Ishikawa (cell line): ENCODE data around the gene RBM20.

Experiments used
- CEBPB ChIP-seq: IDR thresholded peaks from 2 replicates; pipeline ENCODE4 v1.6.1; 2012
- CREB1 ChIP-seq: IDR thresholded peaks from 2 replicates; pipeline ENCODE4 v1.6.1; 2012; ENCODE audit warnings: low read depth
- EP300 ChIP-seq: IDR thresholded peaks from 2 replicates; pipeline ENCODE4 v1.6.1; 2012; ENCODE audit warnings: borderline replicate concordance
- FOXM1 ChIP-seq: IDR thresholded peaks from 2 replicates; pipeline ENCODE4 v1.6.1; 2012; ENCODE audit warnings: low read depth, borderline replicate concordance
- MAX ChIP-seq: IDR thresholded peaks from 2 replicates; pipeline ENCODE4 v1.6.1; 2012
- RAD21 ChIP-seq: IDR thresholded peaks from 2 replicates; pipeline ENCODE4 v1.6.1; 2012; ENCODE audit warnings: low read depth
- TAF1 ChIP-seq: IDR thresholded peaks from 2 replicates; pipeline ENCODE4 v1.6.1; 2012; ENCODE audit warnings: low read depth, mild to moderate bottlenecking
- YY1 ChIP-seq: IDR thresholded peaks from 2 replicates; pipeline ENCODE4 v1.6.1; 2012; ENCODE audit warnings: low read depth
- ZBTB7A ChIP-seq: IDR thresholded peaks from 2 replicates; pipeline ENCODE4 v1.6.1; 2012; ENCODE audit warnings: low read depth
- TF ChIP-seq, protein P1 (sequence below): IDR thresholded peaks from 2 replicates; pipeline ENCODE4 v1.6.1; 2012; ENCODE audit warnings: low read depth, mild to moderate bottlenecking

DNA sequence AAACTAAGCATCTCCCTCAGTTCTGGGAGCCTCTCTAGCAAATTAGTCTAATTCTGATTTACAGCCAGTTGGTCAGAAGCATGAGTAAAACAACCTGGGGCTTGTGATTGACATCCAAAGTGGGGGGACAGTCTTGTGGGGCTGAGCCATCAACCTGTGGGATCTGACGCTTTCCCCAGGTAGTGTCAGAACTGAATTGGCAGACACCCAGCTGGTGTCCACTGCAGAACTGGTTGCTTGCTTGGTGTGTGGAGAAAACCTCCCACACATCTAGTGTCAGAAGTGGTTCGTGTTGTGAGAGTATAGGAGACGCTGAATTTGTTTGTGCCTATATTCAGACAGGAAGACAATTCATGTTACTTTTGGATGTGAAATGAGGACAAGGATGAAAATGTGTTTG, 135.4 kb downstream of the RBM20 start:
- TF ChIP-seq, protein P1, sequence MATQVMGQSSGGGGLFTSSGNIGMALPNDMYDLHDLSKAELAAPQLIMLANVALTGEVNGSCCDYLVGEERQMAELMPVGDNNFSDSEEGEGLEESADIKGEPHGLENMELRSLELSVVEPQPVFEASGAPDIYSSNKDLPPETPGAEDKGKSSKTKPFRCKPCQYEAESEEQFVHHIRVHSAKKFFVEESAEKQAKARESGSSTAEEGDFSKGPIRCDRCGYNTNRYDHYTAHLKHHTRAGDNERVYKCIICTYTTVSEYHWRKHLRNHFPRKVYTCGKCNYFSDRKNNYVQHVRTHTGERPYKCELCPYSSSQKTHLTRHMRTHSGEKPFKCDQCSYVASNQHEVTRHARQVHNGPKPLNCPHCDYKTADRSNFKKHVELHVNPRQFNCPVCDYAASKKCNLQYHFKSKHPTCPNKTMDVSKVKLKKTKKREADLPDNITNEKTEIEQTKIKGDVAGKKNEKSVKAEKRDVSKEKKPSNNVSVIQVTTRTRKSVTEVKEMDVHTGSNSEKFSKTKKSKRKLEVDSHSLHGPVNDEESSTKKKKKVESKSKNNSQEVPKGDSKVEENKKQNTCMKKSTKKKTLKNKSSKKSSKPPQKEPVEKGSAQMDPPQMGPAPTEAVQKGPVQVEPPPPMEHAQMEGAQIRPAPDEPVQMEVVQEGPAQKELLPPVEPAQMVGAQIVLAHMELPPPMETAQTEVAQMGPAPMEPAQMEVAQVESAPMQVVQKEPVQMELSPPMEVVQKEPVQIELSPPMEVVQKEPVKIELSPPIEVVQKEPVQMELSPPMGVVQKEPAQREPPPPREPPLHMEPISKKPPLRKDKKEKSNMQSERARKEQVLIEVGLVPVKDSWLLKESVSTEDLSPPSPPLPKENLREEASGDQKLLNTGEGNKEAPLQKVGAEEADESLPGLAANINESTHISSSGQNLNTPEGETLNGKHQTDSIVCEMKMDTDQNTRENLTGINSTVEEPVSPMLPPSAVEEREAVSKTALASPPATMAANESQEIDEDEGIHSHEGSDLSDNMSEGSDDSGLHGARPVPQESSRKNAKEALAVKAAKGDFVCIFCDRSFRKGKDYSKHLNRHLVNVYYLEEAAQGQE: no peak
- TF ChIP-seq YY1 (no peak), MAX (no peak), TAF1 (no peak), ZBTB7A (no peak), RAD21 (no peak), EP300 (no peak), FOXM1 (no peak), CREB1 (no peak), CEBPB (no peak)
